HFF-Myc (cell line): ENCODE measurements around the gene STARD3NL.
"Not testable (repeated sequence)": the region's sequence is repeated elsewhere in the genome, so short reads cannot be mapped to it uniquely, and the experiment has no call there.

ENCODE experiments used
- DNase-seq: peaks from one replicate; pipeline ENCODE4 v3.0.0-alpha.2; 2011; ENCODE audit warnings: low read depth; ENCODE audit errors: extremely low read depth
- H3K4me3 ChIP-seq: replicated peaks from 2 replicates; pipeline ENCODE4 v1.5.1; 2011; ENCODE audit warnings: low read depth, mild to moderate bottlenecking, control low read depth, low read length
- TF ChIP-seq, protein P1 (sequence below): IDR thresholded peaks from 2 replicates; pipeline ENCODE4 v1.5.1; 2012; ENCODE audit warnings: mild to moderate bottlenecking, low read depth, low read length, control low read depth; ENCODE audit errors: missing control alignments

Gene STARD3NL

DNA sequence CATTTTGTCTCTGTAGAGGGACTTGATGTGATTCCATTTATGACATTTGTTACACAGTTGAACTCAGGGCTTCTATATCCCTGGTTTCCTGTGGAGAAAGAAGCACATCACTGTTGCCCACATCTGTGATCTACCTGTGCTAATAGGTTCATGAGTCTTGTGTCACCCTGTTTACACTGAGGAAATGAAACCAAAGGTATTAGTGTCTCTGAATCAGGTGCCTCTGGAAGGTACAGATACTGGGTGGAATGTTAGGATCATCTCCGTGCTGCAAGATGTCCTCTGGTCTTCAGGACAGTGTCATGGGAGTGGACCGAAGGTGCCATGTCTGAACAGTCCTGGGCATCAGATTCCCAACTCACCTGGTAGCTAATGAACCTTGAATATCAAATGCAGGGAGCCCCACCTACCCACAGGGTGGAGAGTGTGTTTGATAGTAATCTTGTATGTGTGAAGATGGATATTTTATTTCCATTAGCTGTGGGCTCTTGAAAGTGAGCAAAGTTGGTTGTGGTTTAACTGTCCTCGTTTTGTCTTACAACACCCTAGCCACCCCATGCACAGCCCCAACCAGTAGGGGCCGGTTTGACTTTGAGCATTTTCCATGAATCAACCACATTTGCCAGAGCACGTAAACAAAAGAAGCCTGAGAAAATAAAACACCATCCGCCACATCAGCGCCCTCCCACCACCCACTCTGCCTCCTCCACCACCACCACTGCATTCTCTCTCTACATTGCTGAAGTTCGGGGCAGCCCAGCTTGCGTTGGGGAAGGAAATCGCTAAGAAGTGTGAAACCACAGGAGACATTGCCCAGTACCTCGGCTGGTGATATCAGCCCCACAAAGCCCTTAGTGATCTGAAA lies 54.7 kb downstream of the STARD3NL start:
- TF ChIP-seq, protein P1, sequence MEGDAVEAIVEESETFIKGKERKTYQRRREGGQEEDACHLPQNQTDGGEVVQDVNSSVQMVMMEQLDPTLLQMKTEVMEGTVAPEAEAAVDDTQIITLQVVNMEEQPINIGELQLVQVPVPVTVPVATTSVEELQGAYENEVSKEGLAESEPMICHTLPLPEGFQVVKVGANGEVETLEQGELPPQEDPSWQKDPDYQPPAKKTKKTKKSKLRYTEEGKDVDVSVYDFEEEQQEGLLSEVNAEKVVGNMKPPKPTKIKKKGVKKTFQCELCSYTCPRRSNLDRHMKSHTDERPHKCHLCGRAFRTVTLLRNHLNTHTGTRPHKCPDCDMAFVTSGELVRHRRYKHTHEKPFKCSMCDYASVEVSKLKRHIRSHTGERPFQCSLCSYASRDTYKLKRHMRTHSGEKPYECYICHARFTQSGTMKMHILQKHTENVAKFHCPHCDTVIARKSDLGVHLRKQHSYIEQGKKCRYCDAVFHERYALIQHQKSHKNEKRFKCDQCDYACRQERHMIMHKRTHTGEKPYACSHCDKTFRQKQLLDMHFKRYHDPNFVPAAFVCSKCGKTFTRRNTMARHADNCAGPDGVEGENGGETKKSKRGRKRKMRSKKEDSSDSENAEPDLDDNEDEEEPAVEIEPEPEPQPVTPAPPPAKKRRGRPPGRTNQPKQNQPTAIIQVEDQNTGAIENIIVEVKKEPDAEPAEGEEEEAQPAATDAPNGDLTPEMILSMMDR = no peak
- H3K4me3 ChIP-seq = no peak overlapping the region
- no peak for DNase-seq

DNA sequence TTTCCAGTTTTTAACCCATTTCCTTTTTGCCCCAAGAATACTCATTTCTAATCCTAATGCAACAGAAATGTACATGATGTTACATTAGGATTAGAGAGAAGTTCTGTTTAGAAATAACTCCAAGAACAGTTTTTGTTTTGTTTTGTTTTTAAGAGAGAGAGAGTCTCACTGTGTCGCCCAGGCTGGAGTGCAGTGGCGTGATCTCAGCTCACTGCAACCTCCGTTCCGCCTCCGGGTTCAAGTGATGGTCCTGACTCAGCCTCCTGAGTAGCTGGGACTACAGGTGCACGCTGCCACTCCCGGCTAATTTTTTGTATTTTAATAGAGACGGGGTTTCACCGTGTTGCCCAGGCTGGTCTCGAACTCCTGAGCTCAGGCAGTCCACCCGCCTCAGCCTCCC lies 56.7 kb downstream of the STARD3NL start:
- not testable (repeated sequence) for H3K4me3 ChIP-seq, DNase-seq

DNA sequence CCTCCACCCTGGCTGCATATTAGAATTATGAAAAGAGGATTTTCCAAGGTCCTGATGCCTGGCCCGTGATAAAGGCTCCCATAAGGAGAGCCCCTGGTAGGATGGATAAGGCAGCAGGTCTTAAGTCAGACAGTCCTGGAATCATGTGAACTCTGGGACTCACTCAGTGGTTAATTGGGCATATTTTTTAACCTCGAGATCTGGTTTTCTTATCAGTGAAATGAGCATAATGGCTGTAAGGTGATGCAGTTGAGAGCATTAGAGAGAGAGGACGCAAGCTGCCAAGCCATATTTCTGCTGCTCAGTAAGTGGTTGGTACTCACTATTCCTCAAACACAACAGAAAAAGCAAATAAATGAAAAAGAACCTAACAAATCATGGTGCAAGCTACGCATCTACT lies 57.6 kb downstream of the STARD3NL start:
- no peak for DNase-seq
- no peak overlapping the region for H3K4me3 ChIP-seq
- TF ChIP-seq, protein P1 = no peak

DNA sequence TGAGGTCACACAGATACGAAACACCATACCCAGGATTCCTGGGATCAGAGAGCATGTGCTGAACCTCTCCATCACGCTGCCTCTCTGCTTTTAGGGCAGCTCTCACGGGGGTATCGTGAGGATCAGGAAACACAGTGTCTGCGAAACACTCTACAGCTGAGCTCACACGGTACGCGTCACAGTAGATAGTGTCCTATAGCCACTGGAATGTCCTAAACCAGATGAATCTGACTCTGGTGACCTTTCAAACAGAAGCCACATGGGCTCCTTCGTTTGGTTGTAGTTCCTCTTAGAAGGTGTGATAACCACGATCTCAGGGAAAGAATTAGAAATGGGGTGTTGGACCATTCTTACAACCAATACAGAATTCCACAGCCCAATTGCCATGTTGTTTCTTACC lies 61.1 kb downstream of the STARD3NL start:
- H3K4me3 ChIP-seq, DNase-seq: not testable (repeated sequence)

DNA sequence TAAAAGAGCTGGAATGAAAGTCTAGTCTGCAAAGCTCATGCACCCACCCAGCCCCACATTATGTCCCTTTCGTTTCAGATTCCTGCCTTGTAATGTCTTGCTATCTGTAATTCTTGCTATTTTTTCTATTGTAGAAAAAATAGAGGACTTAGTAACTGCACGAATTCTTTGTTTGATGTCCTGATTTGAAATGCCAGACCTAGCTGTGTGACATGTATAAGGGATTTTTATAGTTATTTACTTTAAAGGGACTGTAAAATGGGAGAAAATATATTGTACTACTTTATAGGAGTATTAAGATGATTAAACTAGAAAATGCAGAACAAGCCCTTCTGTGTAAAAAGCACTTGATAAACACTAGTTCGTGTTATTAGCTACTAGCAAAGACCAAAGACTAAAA lies 63.0 kb downstream of the STARD3NL start:
- H3K4me3 ChIP-seq = no peak overlapping the region
- TF ChIP-seq, protein P1 = no peak
- DNase-seq = no peak

DNA sequence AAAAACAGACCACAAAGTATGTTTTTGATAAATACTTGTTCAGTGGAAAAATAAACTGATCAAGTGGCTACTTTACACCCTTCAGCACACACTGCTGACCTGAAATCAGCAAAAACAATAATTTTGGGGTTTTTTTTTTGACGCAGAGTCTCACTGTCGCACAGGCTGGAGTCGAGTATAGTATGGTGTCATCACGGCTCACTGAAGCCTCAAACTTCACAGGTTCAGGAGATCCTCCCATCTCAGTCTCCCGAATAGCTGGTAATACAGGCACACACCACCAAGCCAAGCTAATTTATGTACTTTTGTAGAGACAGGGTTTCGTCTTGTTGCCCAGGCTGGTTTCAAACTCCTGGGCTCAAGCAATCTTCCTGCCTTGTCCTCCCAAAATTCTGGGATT lies 64.8 kb downstream of the STARD3NL start:
- H3K4me3 ChIP-seq = no peak overlapping the region
- DNase-seq = no peak
- TF ChIP-seq, protein P1 = no peak

DNA sequence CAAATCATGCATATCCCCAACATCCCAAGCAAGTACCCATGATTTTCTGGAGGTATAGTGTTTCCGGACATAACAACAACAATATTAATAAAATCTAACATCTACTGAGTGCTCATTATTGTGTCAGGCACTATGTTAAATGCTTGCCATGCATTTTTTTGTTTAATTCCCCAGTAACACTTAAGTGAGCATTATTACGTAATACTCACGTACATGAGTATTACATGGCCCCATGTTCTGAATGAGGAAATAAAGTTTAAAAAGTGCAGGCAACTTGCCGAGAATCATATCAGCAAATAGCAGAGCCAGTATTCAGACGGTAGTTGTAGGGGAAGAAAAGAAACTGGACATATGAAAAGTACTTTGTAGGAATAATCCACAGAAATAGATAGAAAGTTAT lies 65.3 kb downstream of the STARD3NL start:
- not testable (repeated sequence) for DNase-seq, H3K4me3 ChIP-seq

DNA sequence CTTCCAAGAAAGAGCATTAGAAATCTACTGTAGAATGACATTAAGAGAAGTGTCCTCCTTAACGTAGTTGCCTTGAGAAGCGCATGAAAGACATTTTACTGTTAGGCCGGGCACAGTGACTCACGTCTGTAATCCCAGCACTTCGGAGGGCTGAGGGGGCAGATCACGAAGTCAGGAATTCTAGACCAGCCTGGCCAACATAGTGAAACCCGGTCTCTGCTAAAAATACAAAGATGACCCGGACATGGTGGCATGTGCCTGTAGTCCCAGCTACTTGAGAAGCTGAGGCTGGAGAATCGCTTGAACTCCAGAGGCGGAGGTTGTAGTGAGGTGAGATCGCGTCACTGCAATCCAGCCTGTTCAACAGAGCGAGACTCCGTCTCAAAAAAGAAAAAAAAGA lies 66.5 kb downstream of the STARD3NL start:
- no peak for DNase-seq
- no peak overlapping the region for H3K4me3 ChIP-seq
- TF ChIP-seq, protein P1 = no peak
